Stimulated activated CD4-positive, alpha-beta T cell treated with anti-CD3 and anti-CD28 coated beads, Interleukin-2, amount 100 ng/mL, for 4 hours (primary cell): ENCODE data around the gene KRTAP5-8.
"Not testable (repeated sequence)": the region's sequence is repeated elsewhere in the genome, so short reads cannot be mapped to it uniquely, and the experiment has no call there.

Source experiments
- DNase-seq: peaks from one replicate; pipeline ENCODE4 v3.0.0-alpha.2; 2020; ENCODE audit warnings: low read depth

KRTAP5-8 gene

GRCh38 chr11:71574418-71574817, 36.6 kb downstream of the KRTAP5-8 start:
- no peak for DNase-seq

- DNase-seq = no peak
Observed at GRCh38 chr11:71575723-71576424, 38.0 kb downstream of the KRTAP5-8 start.

- DNase-seq = not testable (repeated sequence)
Observed at GRCh38 chr11:71576688-71577465, 39.1 kb downstream of the KRTAP5-8 start.

- no peak for DNase-seq
Observed at GRCh38 chr11:71577469-71578004, 39.7 kb downstream of the KRTAP5-8 start.

- not testable (repeated sequence) for DNase-seq
Observed at GRCh38 chr11:71579513-71579912, 41.7 kb downstream of the KRTAP5-8 start.

- DNase-seq = peak; percentile 6
Observed at GRCh38 chr11:71580057-71581003, 42.5 kb downstream of the KRTAP5-8 start.

GRCh38 chr11:71581826-71582225, 44.0 kb downstream of the KRTAP5-8 start:
- no peak for DNase-seq

GRCh38 chr11:71582309-71582895, 44.6 kb downstream of the KRTAP5-8 start, which contains the start of gene KRTAP5-11:
KRTAP5-11 (minus strand) TSS chr11:71582875; CDS start chr11:71582837, 38 bp downstream.
- DNase-seq = no peak

- DNase-seq = not testable (repeated sequence)
Observed at GRCh38 chr11:71582969-71583368, 45.1 kb downstream of the KRTAP5-8 start.

- not testable (repeated sequence) for DNase-seq
Observed at GRCh38 chr11:71585673-71586072, 47.8 kb downstream of the KRTAP5-8 start.

- DNase-seq = not testable (repeated sequence)
Observed at GRCh38 chr11:71588314-71588713, 50.5 kb downstream of the KRTAP5-8 start.
